ENCODE data around the gene TLE4. TPM values are rescaled to one million over a fixed set of nuclear protein-coding genes. Genes with fewer than 3 reads are reported as not detected.

Gene TLE4
- total RNA-seq, 4 donors from 2014 or later, result 30.1 to 52.5 (median 38.1) TPM

DNA sequence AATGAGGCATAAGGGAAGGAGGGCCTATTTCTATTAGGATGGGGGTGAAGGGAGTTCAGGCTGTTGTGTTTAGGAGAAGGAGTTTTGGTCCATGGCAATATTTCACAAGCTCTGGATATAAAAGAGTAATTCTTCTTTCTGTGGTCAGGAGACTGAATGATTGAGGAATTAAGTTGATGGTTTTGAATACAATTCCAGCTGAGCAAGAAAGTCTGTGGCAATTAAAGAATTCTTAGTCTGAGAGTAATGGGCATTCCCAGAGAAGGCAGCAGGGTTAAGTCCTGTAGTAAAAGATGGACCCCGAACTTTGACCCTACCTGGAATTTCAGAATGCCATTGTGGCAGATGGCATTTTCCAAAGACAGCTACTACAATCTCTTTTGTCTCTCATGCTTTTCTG, 202.6 kb downstream of the TLE4 start:
- Histone ChIP-seq H3K4me1 (peaks cover 0 to 5% (median 0%) of the 10 kb centered on the region in 3 donors), H3K9me3 (no peaks in the 10 kb centered on the region), H3K27ac (no peak overlapping the region), H3K4me3 (no peak overlapping the region), H3K36me3 (no peaks in the 10 kb centered on the region), H3K27me3 (no peaks in the 10 kb centered on the region)
- DNase-seq, result no peak
- WGBS, 2 donors, result 89 to 92% methylated on average over 1 of the region's 1 CpG
- TF ChIP-seq POLR2A (IDR thresholded peaks at IDR 0.05) (no peak), CTCF (IDR thresholded peaks at IDR 0.05) (no peak)
- intact Hi-C loops (cut with DNase I), result no loop called here

All from esophagus squamous epithelium (tissue), 5 donors.